HG03103 (cell line): ENCODE results near the gene SEC23IP.
"Not testable (repeated sequence)": the region's sequence is repeated elsewhere in the genome, so short reads cannot be mapped to it uniquely, and the experiment has no call there.

ENCODE experiments used
- ATAC-seq: cut with Tn5 transposase; IDR thresholded peaks from one replicate; pipeline ENCODE4 v1.9.1; 2021; ENCODE audit warnings: low read depth; ENCODE audit not compliant: unreplicated experiment

The SEC23IP gene

DNA sequence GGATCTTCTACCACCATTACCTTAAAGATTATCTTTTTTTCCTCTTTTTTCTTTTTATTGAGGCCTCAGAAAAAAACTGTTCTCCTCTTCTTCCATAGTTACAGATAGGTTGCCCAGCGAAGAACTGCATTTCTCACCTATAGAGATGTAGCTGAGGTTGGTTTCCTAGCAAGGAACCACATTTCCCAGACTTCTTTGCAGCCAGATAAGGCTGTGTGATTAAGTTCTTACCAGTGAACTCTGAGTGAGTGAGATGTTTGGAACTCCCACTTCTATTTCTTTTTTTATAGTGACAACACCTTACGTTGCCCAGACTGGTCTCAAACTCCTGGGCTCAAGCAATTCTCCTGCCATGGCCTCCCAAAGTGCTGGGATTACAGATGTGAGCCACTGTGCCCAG is 14.0 kb upstream of the SEC23IP start:
- no peak for ATAC-seq

DNA sequence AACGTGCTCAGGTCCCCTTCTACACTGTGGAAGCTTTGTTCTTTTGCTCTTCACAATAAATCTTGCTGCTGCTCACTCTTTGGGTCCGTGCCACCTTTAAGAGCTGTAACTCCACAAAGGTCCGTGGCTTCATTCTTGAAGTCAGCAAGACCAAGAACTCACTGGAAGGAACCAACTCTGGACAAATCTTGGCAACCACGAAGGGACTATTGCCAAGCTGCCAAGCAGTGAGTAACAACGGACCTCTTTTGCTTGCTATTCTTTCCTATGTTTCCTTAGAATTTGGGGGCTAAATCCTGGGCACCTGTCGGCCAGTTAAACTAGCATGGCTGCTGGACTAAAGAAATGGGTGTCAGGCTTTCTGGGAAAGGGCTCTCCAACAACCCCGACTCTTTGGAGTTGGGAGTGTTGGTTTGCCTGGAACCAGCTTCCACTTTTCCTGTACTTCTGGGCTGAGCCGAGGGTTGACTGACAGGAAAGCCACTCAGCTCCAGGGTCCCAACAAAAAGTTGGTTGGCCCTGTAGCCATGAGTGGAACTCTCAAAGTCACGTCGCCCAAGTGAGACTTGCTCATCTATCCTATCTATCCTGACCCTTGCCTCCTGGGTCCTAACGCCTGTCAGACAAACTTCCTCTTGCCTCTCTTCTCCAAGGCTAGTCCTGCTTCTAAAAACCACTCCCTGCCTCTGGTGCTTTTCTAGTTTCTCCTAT is 8.5 kb upstream of the SEC23IP start:
- not testable (repeated sequence) for ATAC-seq

DNA sequence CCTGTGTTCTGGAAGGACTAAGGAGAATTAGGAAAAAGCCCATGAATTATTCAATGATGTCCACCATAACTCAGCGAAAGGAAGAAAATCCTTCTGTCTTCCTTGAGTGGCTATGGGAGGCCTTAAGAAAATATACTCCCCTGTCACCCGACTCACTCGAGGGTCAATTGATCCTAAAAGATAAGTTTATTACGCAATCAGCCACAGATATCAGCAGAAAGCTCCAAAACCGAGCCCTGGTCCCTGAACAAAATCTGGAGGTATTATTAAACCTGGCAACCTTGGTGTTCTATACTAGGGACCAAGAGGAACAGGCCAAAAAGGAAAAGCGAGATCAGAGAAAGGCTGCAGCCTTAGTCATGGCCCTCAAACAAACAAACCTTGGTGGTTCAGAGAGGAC is 6.5 kb upstream of the SEC23IP start:
- not testable (repeated sequence) for ATAC-seq

DNA sequence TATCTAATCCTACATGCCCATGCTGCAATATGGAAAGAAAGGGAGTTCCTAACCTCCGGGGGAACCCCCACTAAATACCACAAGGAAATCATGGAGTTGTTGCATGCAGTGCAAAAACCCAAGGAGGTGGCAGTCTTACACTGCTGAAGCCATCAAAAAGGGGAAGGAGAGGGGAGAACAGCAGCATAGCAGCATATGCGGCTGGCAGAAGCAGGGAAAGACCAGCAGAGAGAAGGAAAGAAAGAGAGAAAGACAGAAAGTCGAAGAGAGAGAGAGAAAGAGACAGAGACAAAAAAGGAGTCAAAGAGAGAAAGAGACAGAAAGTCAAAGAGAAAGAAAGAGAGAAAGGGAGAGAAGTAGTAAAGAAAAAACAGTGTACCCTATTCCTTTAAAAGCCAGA is 3.8 kb upstream of the SEC23IP start:
- ATAC-seq, result not testable (repeated sequence)

DNA sequence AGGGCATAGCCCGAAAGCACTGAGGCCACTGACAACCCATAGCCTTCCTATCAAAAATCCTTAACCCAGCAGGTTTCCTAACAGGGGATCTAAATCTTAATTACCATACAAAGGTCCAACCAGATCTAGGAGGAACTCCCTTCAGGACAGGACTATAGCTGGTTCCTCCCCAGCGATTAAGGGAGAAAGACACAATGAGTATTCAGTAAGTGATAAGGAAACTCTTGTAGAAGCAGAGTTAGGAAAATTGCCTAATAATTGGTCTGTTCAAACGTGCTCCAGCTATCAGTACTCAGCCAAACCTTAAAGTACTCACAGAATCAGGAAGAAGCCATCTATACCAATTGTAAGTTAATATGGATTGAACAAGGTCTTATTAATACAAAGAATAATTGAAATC is 3.3 kb upstream of the SEC23IP start:
- ATAC-seq, result not testable (repeated sequence)

DNA sequence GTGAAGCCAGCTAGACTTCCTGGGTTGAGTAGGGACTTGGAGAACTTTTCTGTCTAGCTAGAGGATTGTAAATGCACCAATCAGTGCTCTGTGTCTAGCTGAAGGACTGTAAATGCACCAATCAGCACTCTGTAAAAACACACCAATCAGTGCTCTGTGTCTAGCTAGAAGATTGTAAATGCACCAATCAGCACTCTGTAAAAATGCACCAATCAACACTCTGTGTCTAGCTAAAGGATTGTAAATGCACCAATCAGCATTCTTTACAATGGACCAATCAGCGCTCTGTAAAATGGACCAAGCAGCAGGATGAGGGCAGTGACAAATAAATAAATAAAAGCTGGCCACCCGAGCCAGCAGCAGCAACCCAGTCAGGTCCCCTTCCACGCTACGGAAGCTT is 2.2 kb upstream of the SEC23IP start:
- ATAC-seq, result not testable (repeated sequence)

DNA sequence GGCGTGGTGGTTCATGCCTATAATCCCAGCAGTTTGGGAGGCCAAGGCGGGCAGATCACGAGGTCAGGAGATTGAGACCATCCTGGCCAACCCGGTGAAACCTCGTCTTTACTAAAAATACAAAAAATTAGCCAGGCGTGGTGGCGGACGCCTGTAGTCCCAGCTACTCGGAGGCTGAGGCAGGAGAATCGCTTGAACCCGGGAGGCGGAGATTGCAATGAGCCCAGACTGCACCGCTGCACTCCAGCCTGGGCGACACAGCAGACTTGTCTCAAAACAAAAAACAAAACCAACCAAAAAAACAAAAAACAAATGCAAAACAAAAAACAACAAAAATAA is 712 bp upstream of the SEC23IP start:
- ATAC-seq, result not testable (repeated sequence)

DNA sequence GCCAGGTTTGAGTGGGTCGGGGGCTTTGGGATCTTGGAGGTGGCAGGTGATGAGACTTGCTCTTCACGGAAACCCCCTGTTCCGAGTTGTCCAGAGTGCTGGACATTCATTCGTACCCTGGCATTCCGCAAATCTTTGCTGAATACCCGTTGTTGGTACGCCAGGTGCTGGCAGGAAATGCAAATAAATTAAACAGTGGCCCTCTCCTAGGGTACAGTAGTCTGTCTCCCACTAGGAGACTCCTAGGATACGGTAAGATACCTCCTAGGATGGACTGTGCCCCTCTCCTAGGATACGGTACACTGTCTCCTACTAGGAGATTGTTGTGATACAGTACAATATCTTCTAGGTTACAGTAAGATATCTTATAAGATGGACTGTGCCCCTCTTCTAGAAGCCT is 544 bp downstream of the SEC23IP start:
- ATAC-seq, result no peak

DNA sequence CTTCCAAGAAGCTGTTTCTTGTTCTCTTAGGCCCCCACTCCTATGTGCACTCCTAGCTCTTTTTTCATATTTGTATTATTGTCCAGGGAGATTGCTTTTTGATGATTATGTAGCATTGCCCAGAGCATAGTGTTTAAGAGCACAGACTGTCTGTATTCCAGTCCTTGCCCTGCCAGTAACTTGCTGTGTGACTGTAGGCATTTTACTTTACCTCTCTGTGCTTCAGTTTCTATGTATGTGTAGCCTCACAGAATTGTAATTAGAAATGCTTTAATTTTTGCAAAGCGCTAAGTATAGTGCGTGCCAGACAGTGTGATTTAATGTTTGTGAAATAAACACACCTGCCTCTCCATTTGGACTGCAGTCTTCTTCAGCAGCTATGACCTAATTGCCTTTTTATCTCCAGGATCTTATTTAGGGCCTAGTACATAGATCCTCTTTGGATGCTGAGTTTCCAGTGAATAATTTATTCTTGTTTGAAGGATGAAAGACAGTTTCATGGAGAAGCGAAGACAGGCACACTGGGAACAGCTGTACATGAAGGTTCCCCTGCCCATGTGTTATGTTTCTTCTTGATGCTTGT is 1.4 kb downstream of the SEC23IP start:
- ATAC-seq, result no peak

DNA sequence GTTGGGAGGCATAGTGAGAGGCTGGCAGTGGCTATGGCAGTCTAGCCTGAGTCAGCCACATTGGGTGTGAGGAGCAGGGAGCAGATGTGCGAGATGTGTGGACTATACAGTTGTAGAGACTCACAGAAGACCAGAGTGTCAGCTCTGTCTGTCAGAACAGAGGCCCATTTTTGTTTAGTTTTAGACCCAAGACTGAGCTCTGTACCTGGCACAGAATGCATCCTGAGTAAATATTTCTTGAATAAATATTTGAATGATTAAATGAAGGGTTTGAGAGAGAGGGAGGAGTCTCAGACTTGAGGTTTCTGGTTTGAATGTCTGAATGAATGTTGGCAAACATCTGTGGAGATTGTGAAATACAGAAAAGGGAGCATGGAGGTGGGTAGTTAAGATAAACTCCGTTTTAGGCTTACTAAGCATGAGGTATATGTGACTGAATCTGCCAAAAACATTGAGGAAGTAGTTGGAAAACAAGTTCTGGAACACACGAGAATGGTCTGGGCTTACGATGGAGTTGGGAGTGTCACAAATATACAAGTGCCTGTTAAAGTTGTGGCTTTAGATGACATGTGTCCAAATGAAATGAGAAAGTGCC is 3.6 kb downstream of the SEC23IP start:
- no peak for ATAC-seq

DNA sequence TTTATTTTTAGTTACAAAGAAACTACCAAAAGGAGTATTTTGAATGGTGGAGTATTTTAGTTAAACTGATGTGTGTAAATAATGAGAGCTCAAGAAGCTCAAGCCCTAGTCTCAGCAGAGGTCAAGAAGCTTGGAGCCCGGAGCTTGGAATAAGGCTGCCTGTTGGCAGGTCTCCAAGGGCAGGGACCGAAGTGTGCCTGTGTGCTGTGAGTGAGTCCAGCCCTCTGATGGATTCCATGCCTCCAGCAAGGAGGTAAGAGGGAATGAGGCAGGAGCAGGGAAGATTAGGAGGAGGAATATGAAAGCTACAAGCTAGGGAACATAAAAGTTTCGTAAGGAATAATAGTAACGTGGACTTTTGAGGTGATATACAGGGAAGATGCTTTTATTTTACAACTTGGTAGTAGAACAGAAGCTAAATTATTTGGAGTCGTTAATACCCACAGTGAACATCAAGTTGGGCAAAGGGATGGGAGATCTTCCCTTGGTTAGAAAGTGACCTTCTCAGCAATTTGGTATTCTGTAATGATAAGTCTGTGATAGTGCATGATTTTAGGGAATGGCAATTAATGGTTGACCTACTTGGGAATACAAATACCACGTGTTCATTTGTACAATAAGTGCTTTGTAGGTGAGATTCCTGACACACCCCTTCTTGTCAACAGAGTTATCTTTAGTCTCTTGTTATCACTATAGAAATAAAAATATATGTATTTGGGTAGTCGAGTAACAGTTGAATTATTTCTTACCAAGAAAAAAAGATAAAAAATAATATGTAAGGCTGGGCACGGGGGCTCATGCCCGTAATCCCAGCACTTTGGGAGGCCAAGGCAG is 4.6 kb downstream of the SEC23IP start:
- ATAC-seq, result no peak

DNA sequence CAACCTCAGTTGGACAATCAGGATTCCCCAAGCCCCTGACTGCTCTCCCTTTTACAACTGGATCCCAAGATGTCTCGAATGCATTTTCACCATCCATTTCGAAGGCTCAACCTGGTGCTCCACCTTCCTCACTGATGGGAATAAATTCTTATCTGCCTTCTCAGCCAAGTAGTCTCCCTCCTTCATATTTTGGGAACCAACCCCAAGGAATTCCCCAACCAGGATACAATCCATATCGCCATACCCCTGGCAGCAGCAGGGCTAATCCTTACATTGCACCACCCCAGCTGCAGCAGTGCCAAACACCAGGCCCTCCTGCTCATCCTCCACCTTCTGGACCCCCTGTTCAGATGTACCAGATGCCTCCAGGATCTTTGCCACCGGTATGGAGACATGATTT is 6.0 kb downstream of the SEC23IP start:
- no peak for ATAC-seq

DNA sequence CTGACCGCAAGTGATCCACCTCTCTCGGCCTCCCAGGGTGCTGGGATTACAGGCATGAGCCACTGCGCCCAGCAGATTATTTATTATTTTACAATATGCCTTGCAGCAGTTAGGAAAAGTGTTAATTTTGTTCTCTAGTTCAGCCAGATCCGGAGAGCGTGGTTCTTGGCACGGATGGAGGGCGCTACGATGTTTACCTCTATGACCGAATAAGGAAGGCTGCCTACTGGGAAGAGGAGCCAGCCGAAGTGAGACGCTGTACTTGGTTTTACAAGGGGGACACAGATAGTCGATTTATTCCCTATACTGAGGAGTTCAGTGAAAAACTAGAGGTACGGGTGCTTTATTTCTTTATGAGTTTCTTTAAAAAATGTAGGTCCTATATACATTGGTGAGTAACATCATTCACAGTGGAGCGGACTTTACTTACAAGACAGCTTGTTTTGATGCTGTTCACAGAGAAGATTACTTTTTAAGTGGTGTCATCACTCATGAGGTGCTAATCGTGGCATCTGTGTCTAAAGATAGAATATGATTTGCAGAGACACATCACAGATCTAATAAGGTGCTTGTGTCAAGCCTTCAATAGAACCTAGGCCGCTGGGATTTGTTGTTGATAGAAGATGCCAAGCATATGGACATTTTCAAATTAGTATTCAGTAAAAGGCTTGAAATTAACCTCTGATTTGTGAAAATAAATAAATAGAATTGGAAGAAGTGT is 11.6 kb downstream of the SEC23IP start:
- ATAC-seq, result no peak

DNA sequence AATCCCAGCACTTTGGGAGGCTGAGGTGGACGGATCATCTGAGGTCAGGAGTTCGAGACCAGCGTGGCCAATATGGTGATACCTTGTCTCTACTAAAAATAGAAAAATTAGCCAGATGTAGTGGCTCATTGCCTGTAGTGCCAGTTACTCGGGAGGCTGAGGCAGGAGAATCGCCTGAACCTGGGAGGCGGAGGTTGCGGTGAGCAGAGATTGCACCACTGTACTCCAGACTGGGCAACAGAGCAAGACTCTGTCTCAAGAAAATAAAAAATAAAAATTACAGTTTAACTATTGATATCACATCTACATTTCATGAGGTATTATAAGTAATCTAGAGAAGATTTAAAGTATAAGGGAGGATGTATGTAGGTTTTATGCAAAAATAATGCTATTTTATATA is 15.2 kb downstream of the SEC23IP start:
- ATAC-seq, result not testable (repeated sequence)

DNA sequence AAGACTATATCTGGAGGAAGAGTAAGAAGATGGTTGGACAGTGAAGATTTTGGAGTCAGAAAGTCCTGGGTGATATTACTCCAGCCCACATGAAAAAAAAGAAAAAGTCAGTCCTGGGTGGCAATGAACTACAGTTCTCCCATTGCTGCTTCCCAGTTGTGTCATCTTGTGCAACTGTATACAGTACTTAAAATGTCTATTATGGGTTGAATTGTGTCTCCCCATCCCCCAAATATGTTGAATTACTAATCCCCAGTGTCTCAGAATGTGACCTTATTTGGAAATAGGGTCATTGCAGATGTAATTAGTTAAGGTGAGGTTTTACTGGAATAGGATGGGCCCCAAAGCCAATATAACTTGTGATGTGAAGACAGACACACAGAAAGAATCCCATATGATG is 15.6 kb downstream of the SEC23IP start:
- ATAC-seq, result no peak

DNA sequence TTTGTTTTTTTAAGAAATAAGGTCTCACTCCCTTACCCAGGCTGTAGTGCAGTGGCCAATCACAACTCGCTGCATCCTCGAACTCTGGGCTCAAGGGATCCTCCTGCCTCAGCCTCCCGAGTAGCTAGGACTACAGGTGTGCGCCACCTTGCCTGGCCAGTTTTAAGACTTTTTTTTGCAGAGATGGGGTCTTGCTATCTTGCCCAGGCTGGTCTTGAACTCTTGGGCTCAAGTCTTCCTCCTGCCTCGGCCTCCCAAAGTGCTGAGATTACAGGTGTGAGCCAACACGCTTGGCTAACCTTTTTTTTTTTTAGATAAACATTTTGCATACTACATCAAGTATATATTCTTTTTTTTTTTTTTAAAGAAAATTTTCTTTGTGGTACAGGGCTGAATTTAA is 18.2 kb downstream of the SEC23IP start:
- no peak for ATAC-seq

DNA sequence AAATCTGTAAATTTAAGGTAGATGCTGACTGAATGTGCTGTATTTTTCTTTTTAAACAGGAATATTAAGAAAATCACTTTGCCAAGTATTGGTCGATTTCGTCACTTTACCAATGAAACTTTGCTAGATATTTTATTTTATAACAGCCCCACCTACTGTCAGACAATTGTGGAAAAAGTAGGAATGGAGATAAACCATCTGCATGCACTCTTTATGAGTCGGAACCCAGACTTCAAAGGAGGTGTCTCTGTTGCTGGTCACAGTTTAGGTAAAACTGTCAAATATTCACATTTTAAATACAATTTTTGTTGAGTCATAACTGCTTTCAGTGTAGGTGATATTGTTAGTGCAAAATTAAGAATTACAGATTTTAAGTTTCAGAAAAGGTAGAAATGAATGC is 25.2 kb downstream of the SEC23IP start:
- no peak for ATAC-seq

DNA sequence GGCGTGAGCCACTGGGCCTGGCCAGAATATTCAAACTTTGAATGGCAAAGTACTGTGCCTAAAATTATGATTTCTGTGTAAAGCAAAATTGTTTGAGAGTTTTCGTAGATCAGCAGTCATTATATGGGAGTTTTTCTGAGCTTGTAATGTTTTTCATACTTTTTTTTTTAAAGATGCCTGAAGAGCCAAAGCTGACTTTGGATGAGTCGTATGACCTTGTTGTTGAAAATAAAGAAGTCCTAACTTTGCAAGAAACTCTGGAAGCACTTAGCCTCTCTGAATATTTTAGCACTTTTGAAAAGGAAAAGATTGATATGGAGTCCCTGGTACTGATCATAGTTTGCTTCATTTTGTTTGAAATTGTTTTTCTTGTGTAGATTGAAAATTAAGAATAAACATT is 26.7 kb downstream of the SEC23IP start:
- no peak for ATAC-seq

DNA sequence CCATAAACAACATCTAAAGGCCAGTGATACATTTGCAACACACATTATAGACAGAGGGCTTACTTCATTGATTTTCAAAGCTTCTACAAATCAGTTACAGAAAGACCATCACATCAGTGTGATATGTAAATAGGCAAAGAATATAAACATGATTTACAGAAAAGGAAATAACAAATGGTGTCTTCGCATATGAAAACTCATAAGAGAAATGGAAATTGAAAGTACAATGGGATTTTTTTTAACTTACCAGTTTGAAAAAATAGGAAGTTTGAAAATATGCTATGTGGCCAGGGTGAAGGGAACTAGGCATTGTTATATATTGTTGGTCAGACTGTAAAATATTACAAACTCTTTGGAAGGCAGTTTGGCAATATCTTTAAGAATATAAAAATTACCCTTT is 27.3 kb downstream of the SEC23IP start:
- no peak for ATAC-seq

DNA sequence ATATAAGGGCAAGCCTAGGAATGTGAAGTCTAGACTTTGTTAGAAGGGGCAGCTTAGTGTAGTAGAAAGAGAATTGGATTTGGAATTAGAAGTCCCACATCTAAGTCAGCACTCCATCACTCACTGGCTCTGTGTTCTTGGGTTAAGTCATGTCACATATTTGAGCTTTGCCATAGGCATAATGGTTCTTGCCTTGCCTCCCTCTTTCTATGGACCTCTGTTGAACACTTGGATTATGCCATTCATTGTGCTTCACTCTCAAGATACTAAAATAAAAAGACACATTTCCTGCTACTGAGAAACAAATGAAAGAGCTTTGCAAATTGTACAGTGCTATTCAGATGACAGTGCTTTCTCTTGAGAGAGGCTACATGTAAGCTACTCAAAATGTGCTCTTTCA is 35.9 kb downstream of the SEC23IP start:
- no peak for ATAC-seq

DNA sequence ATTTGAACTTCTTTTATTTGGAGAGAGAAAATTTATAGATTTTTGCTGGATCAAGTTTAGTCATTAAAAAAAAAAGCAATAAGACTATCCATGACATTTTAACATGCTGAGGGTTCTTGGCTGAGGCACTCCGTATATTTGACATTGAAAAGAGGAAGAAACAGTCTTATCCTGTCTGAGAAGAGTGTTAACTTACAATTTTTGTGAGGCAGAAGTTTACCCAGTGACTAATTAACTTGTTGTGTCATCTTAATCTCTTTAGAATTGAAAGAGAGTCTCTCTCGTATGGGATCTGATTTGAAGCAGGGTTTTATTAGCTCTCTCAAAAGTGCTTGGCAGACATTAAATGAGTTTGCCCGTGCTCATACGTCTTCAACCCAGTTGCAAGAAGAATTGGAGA is 39.3 kb downstream of the SEC23IP start:
- ATAC-seq, result no peak
